H1 (cell line): ENCODE results near the gene HCK. TPM values are rescaled to one million over a fixed set of nuclear protein-coding genes. Genes with fewer than 3 reads are reported as not detected.

Experiments used
- BRCA1 ChIP-seq: IDR thresholded peaks from 2 replicates; pipeline ENCODE4 v1.6.1; 2012; ENCODE audit warnings: low read depth, low read length, improper control_type of control experiment
- JUN ChIP-seq: IDR thresholded peaks from 2 replicates; pipeline ENCODE4 v1.6.1; 2011; ENCODE audit warnings: low read depth, mild to moderate bottlenecking, improper control_type of control experiment, low read length
- NRF1 ChIP-seq: IDR thresholded peaks from 2 replicates; pipeline ENCODE4 v1.6.1; 2011; ENCODE audit warnings: mild to moderate bottlenecking, low read depth, low read length, improper control_type of control experiment
- POLR2A ChIP-seq, 2 experiments: IDR thresholded peaks; 1 replicate in 1 of 2; 2 replicates in 1 of 2; pipeline ENCODE4 v1.6.1; 2011; ENCODE audit warnings: low read depth in 2 of 2, low read length in 2 of 2, mild to moderate bottlenecking in 2 of 2; ENCODE audit errors: control extremely low read depth in 1 of 2
- POLR2AphosphoS5 ChIP-seq: IDR thresholded peaks from 2 replicates; pipeline ENCODE4 v1.6.1; 2011; ENCODE audit warnings: low read depth, low read length
- SP1 ChIP-seq: IDR thresholded peaks from 2 replicates; pipeline ENCODE4 v1.6.1; 2011; ENCODE audit warnings: low read depth, low read length
- polyA plus RNA-seq, 7 experiments: library from polyadenylated mRNA; depleted of rRNA in 3 of 7; stranded (reverse) in 5 of 7; unstranded in 2 of 7; fragments of >200 nt in 5 of 7; fragments of 200-250 nt in 2 of 7; gene quantifications; 1 replicate in 5 of 7; 2 replicates in 1 of 7; 4 replicates in 1 of 7; pipeline versions ENCODE4 v1.2.1 to v1.2.3, GENCODE V29; 2011 to 2013; ENCODE audit warnings: missing spikeins in 2 of 7, mixed read lengths in 2 of 7
- total RNA-seq: library from RNA; stranded (reverse); fragmentation: NEBNext Ultra II Directional; extraction: Animal tissue kit (Norgen Biotek cat#: 25700); gene quantifications from 2 replicates; pipeline ENCODE4 v1.2.1, GENCODE V29; 2021
- TF ChIP-seq, protein P1 (sequence below): fragments of 300-600 bp; sonication (generic); IDR thresholded peaks from 2 replicates; pipeline ENCODE4 v1.7.1; 2012; ENCODE audit warnings: low read length, moderate library complexity, mild to moderate bottlenecking, inconsistent platforms; ENCODE audit not compliant: insufficient replicate concordance
- TF ChIP-seq, protein P2 (sequence below): IDR thresholded peaks from 2 replicates; pipeline ENCODE4 v1.6.1; 2012; ENCODE audit warnings: low read length, inconsistent platforms

HCK gene
- total and polyA plus RNA-seq, 2 of the 8 experiments (the other 6 are each of a cell fraction or from before 2014, with no cell fraction given), result 0.37 to 4.3 TPM

DNA sequence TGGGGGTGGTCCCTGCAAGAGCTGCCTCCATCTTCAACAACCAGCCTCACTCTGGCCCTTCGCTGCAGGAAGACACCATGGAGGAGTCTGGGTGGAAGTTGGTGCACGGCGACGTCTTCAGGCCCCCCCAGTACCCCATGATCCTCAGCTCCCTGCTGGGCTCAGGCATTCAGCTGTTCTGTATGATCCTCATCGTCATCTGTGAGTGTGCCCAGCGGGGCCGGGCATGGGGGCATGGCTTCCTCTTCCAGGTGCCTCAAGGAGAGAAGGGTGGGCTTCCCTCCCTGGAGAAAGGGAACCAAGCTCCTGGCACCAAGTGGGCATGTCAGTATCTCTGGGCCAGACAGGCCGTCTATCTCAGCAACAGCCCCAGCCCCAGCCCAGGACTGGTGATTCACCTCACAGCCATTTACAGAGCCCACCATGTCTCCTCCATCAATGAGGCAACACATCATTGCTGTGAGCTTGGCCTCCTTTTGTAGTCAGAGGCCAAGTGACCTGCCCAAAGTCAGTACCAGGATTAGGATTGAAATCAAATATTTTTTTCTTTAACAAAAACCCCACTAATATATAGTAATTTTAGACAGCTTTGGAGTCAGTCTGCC, 97.6 kb downstream of the HCK start (continued):
- TF ChIP-seq SP1, result no peak
- no peak for TF ChIP-seq POLR2A (IDR thresholded peaks at IDR 0.05; ENCODE audit: control extremely low read depth in 1 of 2, low read depth in 2 of 2, low read length in 2 of 2)
- no peak for TF ChIP-seq POLR2AphosphoS5
- TF ChIP-seq, protein P1, sequence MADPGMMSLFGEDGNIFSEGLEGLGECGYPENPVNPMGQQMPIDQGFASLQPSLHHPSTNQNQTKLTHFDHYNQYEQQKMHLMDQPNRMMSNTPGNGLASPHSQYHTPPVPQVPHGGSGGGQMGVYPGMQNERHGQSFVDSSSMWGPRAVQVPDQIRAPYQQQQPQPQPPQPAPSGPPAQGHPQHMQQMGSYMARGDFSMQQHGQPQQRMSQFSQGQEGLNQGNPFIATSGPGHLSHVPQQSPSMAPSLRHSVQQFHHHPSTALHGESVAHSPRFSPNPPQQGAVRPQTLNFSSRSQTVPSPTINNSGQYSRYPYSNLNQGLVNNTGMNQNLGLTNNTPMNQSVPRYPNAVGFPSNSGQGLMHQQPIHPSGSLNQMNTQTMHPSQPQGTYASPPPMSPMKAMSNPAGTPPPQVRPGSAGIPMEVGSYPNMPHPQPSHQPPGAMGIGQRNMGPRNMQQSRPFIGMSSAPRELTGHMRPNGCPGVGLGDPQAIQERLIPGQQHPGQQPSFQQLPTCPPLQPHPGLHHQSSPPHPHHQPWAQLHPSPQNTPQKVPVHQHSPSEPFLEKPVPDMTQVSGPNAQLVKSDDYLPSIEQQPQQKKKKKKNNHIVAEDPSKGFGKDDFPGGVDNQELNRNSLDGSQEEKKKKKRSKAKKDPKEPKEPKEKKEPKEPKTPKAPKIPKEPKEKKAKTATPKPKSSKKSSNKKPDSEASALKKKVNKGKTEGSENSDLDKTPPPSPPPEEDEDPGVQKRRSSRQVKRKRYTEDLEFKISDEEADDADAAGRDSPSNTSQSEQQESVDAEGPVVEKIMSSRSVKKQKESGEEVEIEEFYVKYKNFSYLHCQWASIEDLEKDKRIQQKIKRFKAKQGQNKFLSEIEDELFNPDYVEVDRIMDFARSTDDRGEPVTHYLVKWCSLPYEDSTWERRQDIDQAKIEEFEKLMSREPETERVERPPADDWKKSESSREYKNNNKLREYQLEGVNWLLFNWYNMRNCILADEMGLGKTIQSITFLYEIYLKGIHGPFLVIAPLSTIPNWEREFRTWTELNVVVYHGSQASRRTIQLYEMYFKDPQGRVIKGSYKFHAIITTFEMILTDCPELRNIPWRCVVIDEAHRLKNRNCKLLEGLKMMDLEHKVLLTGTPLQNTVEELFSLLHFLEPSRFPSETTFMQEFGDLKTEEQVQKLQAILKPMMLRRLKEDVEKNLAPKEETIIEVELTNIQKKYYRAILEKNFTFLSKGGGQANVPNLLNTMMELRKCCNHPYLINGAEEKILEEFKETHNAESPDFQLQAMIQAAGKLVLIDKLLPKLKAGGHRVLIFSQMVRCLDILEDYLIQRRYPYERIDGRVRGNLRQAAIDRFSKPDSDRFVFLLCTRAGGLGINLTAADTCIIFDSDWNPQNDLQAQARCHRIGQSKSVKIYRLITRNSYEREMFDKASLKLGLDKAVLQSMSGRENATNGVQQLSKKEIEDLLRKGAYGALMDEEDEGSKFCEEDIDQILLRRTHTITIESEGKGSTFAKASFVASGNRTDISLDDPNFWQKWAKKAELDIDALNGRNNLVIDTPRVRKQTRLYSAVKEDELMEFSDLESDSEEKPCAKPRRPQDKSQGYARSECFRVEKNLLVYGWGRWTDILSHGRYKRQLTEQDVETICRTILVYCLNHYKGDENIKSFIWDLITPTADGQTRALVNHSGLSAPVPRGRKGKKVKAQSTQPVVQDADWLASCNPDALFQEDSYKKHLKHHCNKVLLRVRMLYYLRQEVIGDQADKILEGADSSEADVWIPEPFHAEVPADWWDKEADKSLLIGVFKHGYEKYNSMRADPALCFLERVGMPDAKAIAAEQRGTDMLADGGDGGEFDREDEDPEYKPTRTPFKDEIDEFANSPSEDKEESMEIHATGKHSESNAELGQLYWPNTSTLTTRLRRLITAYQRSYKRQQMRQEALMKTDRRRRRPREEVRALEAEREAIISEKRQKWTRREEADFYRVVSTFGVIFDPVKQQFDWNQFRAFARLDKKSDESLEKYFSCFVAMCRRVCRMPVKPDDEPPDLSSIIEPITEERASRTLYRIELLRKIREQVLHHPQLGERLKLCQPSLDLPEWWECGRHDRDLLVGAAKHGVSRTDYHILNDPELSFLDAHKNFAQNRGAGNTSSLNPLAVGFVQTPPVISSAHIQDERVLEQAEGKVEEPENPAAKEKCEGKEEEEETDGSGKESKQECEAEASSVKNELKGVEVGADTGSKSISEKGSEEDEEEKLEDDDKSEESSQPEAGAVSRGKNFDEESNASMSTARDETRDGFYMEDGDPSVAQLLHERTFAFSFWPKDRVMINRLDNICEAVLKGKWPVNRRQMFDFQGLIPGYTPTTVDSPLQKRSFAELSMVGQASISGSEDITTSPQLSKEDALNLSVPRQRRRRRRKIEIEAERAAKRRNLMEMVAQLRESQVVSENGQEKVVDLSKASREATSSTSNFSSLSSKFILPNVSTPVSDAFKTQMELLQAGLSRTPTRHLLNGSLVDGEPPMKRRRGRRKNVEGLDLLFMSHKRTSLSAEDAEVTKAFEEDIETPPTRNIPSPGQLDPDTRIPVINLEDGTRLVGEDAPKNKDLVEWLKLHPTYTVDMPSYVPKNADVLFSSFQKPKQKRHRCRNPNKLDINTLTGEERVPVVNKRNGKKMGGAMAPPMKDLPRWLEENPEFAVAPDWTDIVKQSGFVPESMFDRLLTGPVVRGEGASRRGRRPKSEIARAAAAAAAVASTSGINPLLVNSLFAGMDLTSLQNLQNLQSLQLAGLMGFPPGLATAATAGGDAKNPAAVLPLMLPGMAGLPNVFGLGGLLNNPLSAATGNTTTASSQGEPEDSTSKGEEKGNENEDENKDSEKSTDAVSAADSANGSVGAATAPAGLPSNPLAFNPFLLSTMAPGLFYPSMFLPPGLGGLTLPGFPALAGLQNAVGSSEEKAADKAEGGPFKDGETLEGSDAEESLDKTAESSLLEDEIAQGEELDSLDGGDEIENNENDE, result no peak
- TF ChIP-seq JUN, result no peak
- no peak for TF ChIP-seq NRF1
- TF ChIP-seq, protein P2, sequence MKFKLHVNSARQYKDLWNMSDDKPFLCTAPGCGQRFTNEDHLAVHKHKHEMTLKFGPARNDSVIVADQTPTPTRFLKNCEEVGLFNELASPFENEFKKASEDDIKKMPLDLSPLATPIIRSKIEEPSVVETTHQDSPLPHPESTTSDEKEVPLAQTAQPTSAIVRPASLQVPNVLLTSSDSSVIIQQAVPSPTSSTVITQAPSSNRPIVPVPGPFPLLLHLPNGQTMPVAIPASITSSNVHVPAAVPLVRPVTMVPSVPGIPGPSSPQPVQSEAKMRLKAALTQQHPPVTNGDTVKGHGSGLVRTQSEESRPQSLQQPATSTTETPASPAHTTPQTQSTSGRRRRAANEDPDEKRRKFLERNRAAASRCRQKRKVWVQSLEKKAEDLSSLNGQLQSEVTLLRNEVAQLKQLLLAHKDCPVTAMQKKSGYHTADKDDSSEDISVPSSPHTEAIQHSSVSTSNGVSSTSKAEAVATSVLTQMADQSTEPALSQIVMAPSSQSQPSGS, result no peak
- TF ChIP-seq BRCA1, result no peak
